Measurements from ENCODE around the gene KMT5C. TPM values are rescaled to one million over a fixed set of nuclear protein-coding genes. Genes with fewer than 3 reads are reported as not detected.

KMT5C gene
- total RNA-seq = 6.9 TPM

GRCh38 chr19:55339105-55339888 is at the start of gene KMT5C:
KMT5C (plus strand) TSS chr19:55339876; CDS start chr19:55341937, 2,061 bp downstream.
- DNase-seq = peak; percentile 100

GRCh38 chr19:55297267-55297666 is 42.4 kb upstream of the KMT5C start:
- DNase-seq = no peak

- DNase-seq = no peak
Observed at GRCh38 chr19:55299991-55300390, 39.7 kb upstream of the KMT5C start.

- peak; percentile 57 for DNase-seq
Observed at GRCh38 chr19:55300886-55301458, 38.7 kb upstream of the KMT5C start.

- DNase-seq = peak; percentile 67
Observed at GRCh38 chr19:55301459-55302317, 38.0 kb upstream of the KMT5C start.

- no peak for DNase-seq
Observed at GRCh38 chr19:55302318-55302703, 37.4 kb upstream of the KMT5C start.

GRCh38 chr19:55303477-55303876 is 36.2 kb upstream of the KMT5C start:
- no peak for DNase-seq

GRCh38 chr19:55304279-55304978 is 35.2 kb upstream of the KMT5C start:
- no peak for DNase-seq

- no peak for DNase-seq
Observed at GRCh38 chr19:55304980-55305379, 34.7 kb upstream of the KMT5C start.

GRCh38 chr19:55305491-55305890 is 34.2 kb upstream of the KMT5C start:
- DNase-seq = no peak

GRCh38 chr19:55305983-55306562 is 33.6 kb upstream of the KMT5C start:
- DNase-seq = no peak

GRCh38 chr19:55306712-55307111 is 33.0 kb upstream of the KMT5C start:
- no peak for DNase-seq

- no peak for DNase-seq
Observed at GRCh38 chr19:55308281-55308680, 31.4 kb upstream of the KMT5C start.

GRCh38 chr19:55309448-55309847 is 30.2 kb upstream of the KMT5C start:
- no peak for DNase-seq

- no peak for DNase-seq
Observed at GRCh38 chr19:55310498-55310897, 29.2 kb upstream of the KMT5C start.

GRCh38 chr19:55311397-55311796 is 28.3 kb upstream of the KMT5C start:
- DNase-seq = no peak

- no peak for DNase-seq
Observed at GRCh38 chr19:55311797-55312196, 27.9 kb upstream of the KMT5C start.

GRCh38 chr19:55312621-55313512 is 26.8 kb upstream of the KMT5C start:
- DNase-seq = no peak

GRCh38 chr19:55314396-55314795 is 25.3 kb upstream of the KMT5C start:
- DNase-seq = no peak

- no peak for DNase-seq
Observed at GRCh38 chr19:55315956-55316525, 23.6 kb upstream of the KMT5C start.

- DNase-seq = no peak
Observed at GRCh38 chr19:55316646-55317045, 23.0 kb upstream of the KMT5C start.

Data from occipital lobe (tissue), 2 donors.